ENCODE measurements around the gene UBN1. TPM values are rescaled to one million over a fixed set of nuclear protein-coding genes. Genes with fewer than 3 reads are reported as not detected.

Gene UBN1
- total RNA-seq, 1 donor from 2014 or later, result 45.3 TPM

DNA sequence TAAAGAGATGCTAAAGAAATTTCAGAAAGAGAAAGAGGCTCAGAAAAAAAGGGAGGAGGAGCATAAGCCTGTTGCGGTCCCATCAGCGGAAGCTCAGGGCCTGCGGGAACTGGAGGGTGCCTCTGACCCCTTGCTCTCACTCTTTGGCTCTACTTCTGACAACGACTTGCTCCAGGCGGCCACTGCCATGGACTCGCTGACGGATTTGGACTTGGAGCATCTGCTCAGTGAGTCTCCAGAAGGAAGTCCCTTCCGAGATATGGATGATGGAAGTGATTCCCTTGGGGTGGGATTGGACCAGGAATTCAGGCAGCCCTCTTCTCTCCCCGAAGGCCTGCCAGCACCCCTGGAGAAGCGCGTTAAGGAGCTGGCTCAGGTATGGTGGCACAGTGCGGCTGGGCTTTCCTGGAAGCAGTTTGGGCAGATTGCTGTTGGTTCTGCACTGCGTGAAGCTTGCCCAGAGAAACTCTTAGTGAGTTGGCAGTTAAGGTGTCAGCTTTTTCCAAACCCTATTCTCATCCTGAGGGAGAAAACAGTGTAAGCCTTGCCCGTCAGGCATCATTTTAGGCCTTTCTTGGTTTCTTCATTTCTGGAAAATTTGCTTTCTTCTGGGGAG lies 13.6 kb downstream of the UBN1 start:
- peak overlapping the region; percentile 59 for H3K27ac Mint-ChIP-seq (ENCODE audit: unreplicated experiment)
- DNase-seq (ENCODE audit: low read depth) (no peak), FAIRE-seq (no peak)
- Histone ChIP-seq H3K9ac (ENCODE audit: low read length) (no peak overlapping the region), H3K4me2 (ENCODE audit: low read length) (no peak overlapping the region), H4K20me1 (ENCODE audit: insufficient read depth, low read length) (peaks cover 89% of the 10 kb centered on the region), H3K9me3 (ENCODE audit: insufficient read depth, low read depth, low read length) (no peaks in the 10 kb centered on the region), H2AFZ (ENCODE audit: low read depth, low read length) (no peak overlapping the region), H3K79me2 (ENCODE audit: insufficient read depth, low read length) (peaks cover 65% of the 10 kb centered on the region), H3K4me1 (ENCODE audit: insufficient read depth, low read length) (peaks cover 22% of the 10 kb centered on the region), H3K27me3 (ENCODE audit: insufficient read depth, low read length) (no peaks in the 10 kb centered on the region), H3K4me3 (ENCODE audit: insufficient read depth, low read depth, low read length) (no peak overlapping the region), H3K36me3 (ENCODE audit: insufficient read depth, low read length) (peaks cover 45% of the 10 kb centered on the region), H3K27ac (ENCODE audit: low read depth, low read length) (no peak overlapping the region)
- H3K4me1 Mint-ChIP-seq (ENCODE audit: low read depth, unreplicated experiment), result peaks cover 26% of the 10 kb centered on the region
- TF ChIP-seq EZH2 (IDR thresholded peaks at IDR 0.05; ENCODE audit: insufficient read depth, low read length), result no peak
- TF ChIP-seq, protein P1, sequence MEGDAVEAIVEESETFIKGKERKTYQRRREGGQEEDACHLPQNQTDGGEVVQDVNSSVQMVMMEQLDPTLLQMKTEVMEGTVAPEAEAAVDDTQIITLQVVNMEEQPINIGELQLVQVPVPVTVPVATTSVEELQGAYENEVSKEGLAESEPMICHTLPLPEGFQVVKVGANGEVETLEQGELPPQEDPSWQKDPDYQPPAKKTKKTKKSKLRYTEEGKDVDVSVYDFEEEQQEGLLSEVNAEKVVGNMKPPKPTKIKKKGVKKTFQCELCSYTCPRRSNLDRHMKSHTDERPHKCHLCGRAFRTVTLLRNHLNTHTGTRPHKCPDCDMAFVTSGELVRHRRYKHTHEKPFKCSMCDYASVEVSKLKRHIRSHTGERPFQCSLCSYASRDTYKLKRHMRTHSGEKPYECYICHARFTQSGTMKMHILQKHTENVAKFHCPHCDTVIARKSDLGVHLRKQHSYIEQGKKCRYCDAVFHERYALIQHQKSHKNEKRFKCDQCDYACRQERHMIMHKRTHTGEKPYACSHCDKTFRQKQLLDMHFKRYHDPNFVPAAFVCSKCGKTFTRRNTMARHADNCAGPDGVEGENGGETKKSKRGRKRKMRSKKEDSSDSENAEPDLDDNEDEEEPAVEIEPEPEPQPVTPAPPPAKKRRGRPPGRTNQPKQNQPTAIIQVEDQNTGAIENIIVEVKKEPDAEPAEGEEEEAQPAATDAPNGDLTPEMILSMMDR (IDR thresholded peaks at IDR 0.05; ENCODE audit: insufficient read depth, low read depth, low read length), result no peak
- no peaks in the 10 kb centered on the region for H3K9me3 Mint-ChIP-seq (ENCODE audit: unreplicated experiment)
- no peaks in the 10 kb centered on the region for H3K27me3 Mint-ChIP-seq (ENCODE audit: low read depth, unreplicated experiment)
- H3K4me3 Mint-ChIP-seq (ENCODE audit: unreplicated experiment), result no peak overlapping the region
- peaks cover 15% of the 10 kb centered on the region for H3K36me3 Mint-ChIP-seq (ENCODE audit: low read depth, unreplicated experiment)

DNA sequence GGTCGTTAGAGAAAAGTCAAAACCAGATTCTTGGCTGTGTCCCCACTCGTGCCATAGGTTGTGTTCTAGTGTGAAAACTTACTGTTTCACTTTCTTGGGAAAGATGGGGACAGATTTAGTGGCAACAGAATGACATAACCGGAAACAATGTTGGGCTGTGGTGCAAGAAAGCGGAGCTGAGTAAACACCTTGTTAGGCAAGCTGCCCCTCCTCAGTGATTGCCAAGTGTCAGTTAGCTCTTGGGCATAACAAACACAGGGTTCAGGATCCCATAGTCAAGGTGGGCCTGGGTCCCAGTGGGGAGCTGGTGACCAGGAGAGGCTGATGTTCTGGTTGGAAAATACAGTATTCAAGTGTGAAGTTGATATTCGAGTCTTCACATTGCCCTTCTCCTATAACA lies 15.4 kb downstream of the UBN1 start:
- Histone ChIP-seq H4K20me1 (ENCODE audit: insufficient read depth, low read length) (peaks cover 95% of the 10 kb centered on the region), H3K9ac (ENCODE audit: low read length) (no peak overlapping the region), H3K9me3 (ENCODE audit: insufficient read depth, low read depth, low read length) (no peaks in the 10 kb centered on the region), H3K27me3 (ENCODE audit: insufficient read depth, low read length) (no peaks in the 10 kb centered on the region), H3K36me3 (ENCODE audit: insufficient read depth, low read length) (peaks cover 35% of the 10 kb centered on the region), H3K4me2 (ENCODE audit: low read length) (no peak overlapping the region), H3K4me3 (ENCODE audit: insufficient read depth, low read depth, low read length) (no peak overlapping the region), H3K4me1 (ENCODE audit: insufficient read depth, low read length) (peaks cover 22% of the 10 kb centered on the region), H3K27ac (ENCODE audit: low read depth, low read length) (no peak overlapping the region), H2AFZ (ENCODE audit: low read depth, low read length) (no peak overlapping the region), H3K79me2 (ENCODE audit: insufficient read depth, low read length) (peaks cover 73% of the 10 kb centered on the region)
- Mint-ChIP-seq H3K27ac (ENCODE audit: unreplicated experiment) (peak overlapping the region; percentile 36), H3K27me3 (ENCODE audit: low read depth, unreplicated experiment) (no peaks in the 10 kb centered on the region), H3K9me3 (ENCODE audit: unreplicated experiment) (no peaks in the 10 kb centered on the region), H3K4me1 (ENCODE audit: low read depth, unreplicated experiment) (peaks cover 29% of the 10 kb centered on the region), H3K4me3 (ENCODE audit: unreplicated experiment) (no peak overlapping the region), H3K36me3 (ENCODE audit: low read depth, unreplicated experiment) (peaks cover 18% of the 10 kb centered on the region)
- no peak for TF ChIP-seq EZH2 (IDR thresholded peaks at IDR 0.05; ENCODE audit: insufficient read depth, low read length)
- TF ChIP-seq, protein P1 (IDR thresholded peaks at IDR 0.05; ENCODE audit: insufficient read depth, low read depth, low read length), result no peak
- no peak for DNase-seq (ENCODE audit: low read depth)
- no peak for FAIRE-seq

DNA sequence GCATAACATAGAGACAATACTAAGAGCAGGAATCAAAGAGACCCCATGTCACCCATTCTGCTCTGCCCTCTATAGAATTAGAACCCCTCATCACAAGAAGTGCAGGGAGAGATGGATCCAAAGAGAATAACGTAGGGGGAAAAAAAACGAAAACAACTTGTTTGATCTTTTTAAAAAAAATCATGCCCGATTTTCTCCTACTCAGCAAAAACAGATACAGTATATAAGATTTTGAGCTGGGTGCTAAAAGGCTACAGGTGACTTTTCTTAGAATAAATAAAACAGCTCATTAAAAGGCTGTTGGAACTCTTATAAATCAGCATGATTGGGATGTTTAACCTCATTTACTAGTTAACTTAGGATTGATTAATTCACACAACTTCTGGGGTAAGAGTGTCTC lies 17.4 kb downstream of the UBN1 start:
- Histone ChIP-seq H3K9ac (ENCODE audit: low read length) (no peak overlapping the region), H3K27me3 (ENCODE audit: insufficient read depth, low read length) (no peaks in the 10 kb centered on the region), H3K4me1 (ENCODE audit: insufficient read depth, low read length) (peaks cover 7% of the 10 kb centered on the region), H4K20me1 (ENCODE audit: insufficient read depth, low read length) (peaks cover 96% of the 10 kb centered on the region), H3K4me2 (ENCODE audit: low read length) (no peak overlapping the region), H3K4me3 (ENCODE audit: insufficient read depth, low read depth, low read length) (no peak overlapping the region), H3K9me3 (ENCODE audit: insufficient read depth, low read depth, low read length) (no peaks in the 10 kb centered on the region), H3K27ac (ENCODE audit: low read depth, low read length) (no peak overlapping the region), H2AFZ (ENCODE audit: low read depth, low read length) (no peak overlapping the region), H3K79me2 (ENCODE audit: insufficient read depth, low read length) (peaks cover 91% of the 10 kb centered on the region), H3K36me3 (ENCODE audit: insufficient read depth, low read length) (peaks cover 32% of the 10 kb centered on the region)
- H3K27me3 Mint-ChIP-seq (ENCODE audit: low read depth, unreplicated experiment), result no peaks in the 10 kb centered on the region
- TF ChIP-seq EZH2 (IDR thresholded peaks at IDR 0.05; ENCODE audit: insufficient read depth, low read length), result no peak
- TF ChIP-seq, protein P1 (IDR thresholded peaks at IDR 0.05; ENCODE audit: insufficient read depth, low read depth, low read length), result no peak
- no peak for DNase-seq (ENCODE audit: low read depth)
- FAIRE-seq, result no peak
- H3K36me3 Mint-ChIP-seq (ENCODE audit: low read depth, unreplicated experiment), result peaks cover 17% of the 10 kb centered on the region
- peaks cover 26% of the 10 kb centered on the region for H3K4me1 Mint-ChIP-seq (ENCODE audit: low read depth, unreplicated experiment)
- H3K27ac Mint-ChIP-seq (ENCODE audit: unreplicated experiment), result no peak overlapping the region
- no peak overlapping the region for H3K4me3 Mint-ChIP-seq (ENCODE audit: unreplicated experiment)
- H3K9me3 Mint-ChIP-seq (ENCODE audit: unreplicated experiment), result no peaks in the 10 kb centered on the region
